Neuronal stem cell (in vitro differentiated cells): ENCODE results near the gene BCAP31. TPM values are rescaled to one million over a fixed set of nuclear protein-coding genes. Genes with fewer than 3 reads are reported as not detected.
A peak's percentile ranks its signal among the peaks of the same experiment; 100 is the strongest.

Source experiments
- DNase-seq: peaks from one replicate; pipeline ENCODE4 v3.0.0-alpha.2; 2013; ENCODE audit warnings: low spot score
- H2AFZ ChIP-seq: one replicate; pipeline ENCODE4 v1.6.1; 2013; ENCODE audit warnings: mild to moderate bottlenecking, low read length, inconsistent platforms
- H2AK5ac ChIP-seq: 2 replicates; pipeline ENCODE4 v1.6.1; 2013; ENCODE audit warnings: low read depth, mild to moderate bottlenecking, inconsistent platforms, low read length, moderate library complexity, mixed read lengths
- H2BK120ac ChIP-seq: 2 replicates; pipeline ENCODE4 v1.6.1; 2013; ENCODE audit warnings: low read depth, mild to moderate bottlenecking, inconsistent platforms, low read length, moderate library complexity, mixed read lengths
- H2BK12ac ChIP-seq: one replicate; pipeline ENCODE4 v1.6.1; 2013; ENCODE audit warnings: low read length, inconsistent platforms
- H2BK15ac ChIP-seq: 2 replicates; pipeline ENCODE4 v1.6.1; 2013; ENCODE audit warnings: mild to moderate bottlenecking, low read length, inconsistent platforms, mixed read lengths
- H2BK5ac ChIP-seq: one replicate; pipeline ENCODE4 v1.6.1; 2013; ENCODE audit warnings: inconsistent platforms, mild to moderate bottlenecking, low read length, moderate library complexity
- H3K14ac ChIP-seq: one replicate; pipeline ENCODE4 v1.6.1; 2013; ENCODE audit warnings: low read length, inconsistent platforms
- H3K18ac ChIP-seq: 2 replicates; pipeline ENCODE4 v1.6.1; 2013; ENCODE audit warnings: low read length, inconsistent platforms
- H3K23ac ChIP-seq: 2 replicates; pipeline ENCODE4 v1.6.1; 2013; ENCODE audit warnings: low read depth, mild to moderate bottlenecking, mixed read lengths, low read length, inconsistent platforms; ENCODE audit not compliant: poor library complexity
- H3K27ac ChIP-seq: replicated peaks from 3 replicates; pipeline ENCODE4 v1.5.1; 2013; ENCODE audit warnings: low read length, inconsistent platforms
- H3K27me3 ChIP-seq, 3 experiments: 2 replicates each; pipeline ENCODE4 v1.6.1; 2013; ENCODE audit warnings: low read length in 3 of 3, mild to moderate bottlenecking in 2 of 3, inconsistent platforms in 1 of 3, low read depth in 1 of 3, mixed read lengths in 1 of 3, moderate library complexity in 1 of 3; ENCODE audit not compliant: control insufficient read depth in 3 of 3, insufficient read depth in 3 of 3
- H3K36me3 ChIP-seq, 2 donors: replicated peaks in 1 of 2; 2 replicates each; pipeline ENCODE4 v1.6.1; 2013; ENCODE audit warnings: low read length in 2 of 2; ENCODE audit not compliant: control insufficient read depth in 2 of 2, insufficient read depth in 2 of 2
- H3K4ac ChIP-seq: 2 replicates; pipeline ENCODE4 v1.6.1; 2013; ENCODE audit warnings: inconsistent platforms, mild to moderate bottlenecking, low read length, moderate library complexity
- H3K4me1 ChIP-seq, 2 donors: 1 replicate in 1 of 2; 2 replicates in 1 of 2; pipeline ENCODE4 v1.6.1; 2013; ENCODE audit warnings: low read length in 2 of 2, low read depth in 1 of 2; ENCODE audit not compliant: control insufficient read depth in 2 of 2, insufficient read depth in 1 of 2
- H3K4me2 ChIP-seq: one replicate; pipeline ENCODE4 v1.6.1; 2013; ENCODE audit warnings: mild to moderate bottlenecking, low read length, inconsistent platforms; ENCODE audit not compliant: insufficient read depth, poor library complexity, severe bottlenecking
- H3K4me3 ChIP-seq, 2 donors: 2 replicates each; pipeline ENCODE4 v1.5.1; 2013; ENCODE audit warnings: low read length in 2 of 2, mild to moderate bottlenecking in 2 of 2, inconsistent platforms in 1 of 2, moderate library complexity in 1 of 2
- H3K79me1 ChIP-seq: one replicate; pipeline ENCODE4 v1.6.1; 2013; ENCODE audit warnings: low read depth, mild to moderate bottlenecking, inconsistent platforms, low read length, moderate library complexity
- H3K9ac ChIP-seq: one replicate; pipeline ENCODE4 v1.6.1; 2013; ENCODE audit warnings: mild to moderate bottlenecking, low read depth, low read length, inconsistent platforms; ENCODE audit not compliant: poor library complexity
- H3K9me3 ChIP-seq, 2 donors: replicated peaks in 1 of 2; 2 replicates each; pipeline versions ENCODE3 to v1.6.1; 2013; ENCODE audit warnings: low read length in 2 of 2, mild to moderate bottlenecking in 2 of 2, inconsistent platforms in 1 of 2, low read depth in 1 of 2, mixed read lengths in 1 of 2, moderate library complexity in 1 of 2; ENCODE audit not compliant: control insufficient read depth in 2 of 2, insufficient read depth in 1 of 2
- H4K8ac ChIP-seq: one replicate; pipeline ENCODE4 v1.6.1; 2013; ENCODE audit warnings: low read depth, mild to moderate bottlenecking, inconsistent platforms, low read length, moderate library complexity
- H4K91ac ChIP-seq: one replicate; pipeline ENCODE4 v1.6.1; 2013; ENCODE audit warnings: low read length, low read depth, mild to moderate bottlenecking, inconsistent platforms; ENCODE audit not compliant: poor library complexity
- WGBS, 2 donors: extraction: QIAGEN DNeasy Blood & Tissue Kit; methylation state at CpG; one replicate each; pipeline ENCODE4 v1.1.7; 2013; ENCODE audit warnings: missing lambda C conversion rate in 2 of 2, mixed read lengths in 1 of 2; ENCODE audit not compliant: insufficient read length in 2 of 2, insufficient replicate concordance in 1 of 2; ENCODE audit errors: extremely low coverage in 2 of 2; 5-methylcytosine and 5-hydroxymethylcytosine counted together
- small RNA-seq: library from polyadenylated mRNA; stranded (forward); fragments of <200 nt; extraction: miRNeasy Mini kit (QIAGEN cat#:217004); gene quantifications from one replicate; pipeline ENCODE3, GENCODE V24; 2013; ENCODE audit not compliant: insufficient read depth

Gene BCAP31

GRCh38 chrX:153651540-153652079 lies 72.6 kb downstream of the BCAP31 start:
- no peak overlapping the region for H2BK5ac ChIP-seq
- H2BK15ac ChIP-seq, result no peak overlapping the region
- H4K8ac ChIP-seq, result no peak overlapping the region
- no peak overlapping the region for H2AK5ac ChIP-seq
- peak overlapping the region; percentile 72 for H4K91ac ChIP-seq
- no peak overlapping the region for H3K9ac ChIP-seq
- H3K4me3 ChIP-seq, result no peak overlapping the region
- no peak overlapping the region for H2BK12ac ChIP-seq
- H3K27ac ChIP-seq, result no peak overlapping the region
- H3K18ac ChIP-seq, result no peak overlapping the region
- peaks cover 0 to under 1% of the 10 kb centered on the region in 2 donors for H3K4me1 ChIP-seq
- H3K27me3 ChIP-seq, result peaks cover 4 to 28% (median 26%) of the 10 kb centered on the region in 3 experiments
- H3K4ac ChIP-seq, result no peak overlapping the region
- no peak for DNase-seq
- H3K23ac ChIP-seq, result no peak overlapping the region
- no peak overlapping the region for H3K14ac ChIP-seq
- H2BK120ac ChIP-seq, result no peak overlapping the region
- no peaks in the 10 kb centered on the region for H3K79me1 ChIP-seq
- H3K4me2 ChIP-seq, result no peak overlapping the region
- H3K9me3 ChIP-seq, result peaks cover 0 to 9% of the 10 kb centered on the region in 2 donors
- no CpG with 5 or more reads among the region's 9 CpGs for WGBS, 2 donors
- no peak overlapping the region for H2AFZ ChIP-seq
- no peaks in the 10 kb centered on the region for H3K36me3 ChIP-seq

- H3K4ac ChIP-seq, result no peak overlapping the region
- no peaks in the 10 kb centered on the region for H3K36me3 ChIP-seq
- H2BK5ac ChIP-seq, result no peak overlapping the region
- no peak overlapping the region for H3K18ac ChIP-seq
- H3K4me2 ChIP-seq, result no peak overlapping the region
- WGBS, 2 donors, result no CpG with 5 or more reads among the region's 13 CpGs
- no peak overlapping the region for H4K91ac ChIP-seq
- H3K4me1 ChIP-seq, result peaks cover 0 to 1% of the 10 kb centered on the region in 2 donors
- H2BK15ac ChIP-seq, result no peak overlapping the region
- H4K8ac ChIP-seq, result no peak overlapping the region
- no peak overlapping the region for H3K4me3 ChIP-seq
- no peak overlapping the region for H3K27ac ChIP-seq
- H2BK120ac ChIP-seq, result no peak overlapping the region
- H3K27me3 ChIP-seq, result peaks cover 4 to 34% (median 33%) of the 10 kb centered on the region in 3 experiments
- H3K9ac ChIP-seq, result no peak overlapping the region
- no peak overlapping the region for H2AFZ ChIP-seq
- peaks cover 0 to 9% of the 10 kb centered on the region in 2 donors for H3K9me3 ChIP-seq
- no peak overlapping the region for H2AK5ac ChIP-seq
- DNase-seq, result no peak
- no peak overlapping the region for H2BK12ac ChIP-seq
- no peaks in the 10 kb centered on the region for H3K79me1 ChIP-seq
- no peak overlapping the region for H3K23ac ChIP-seq
- no peak overlapping the region for H3K14ac ChIP-seq
Measured at GRCh38 chrX:153650959-153651358, 73.2 kb downstream of the BCAP31 start.

Small RNA genes within 50 kb of the gene (small RNA-seq; reads per million reads assigned to genes)
- not detected for gene RN7SL687P
